Measurements from ENCODE around the gene RELL1.
"Not testable (repeated sequence)": the region's sequence is repeated elsewhere in the genome, so short reads cannot be mapped to it uniquely, and the experiment has no call there.

The RELL1 gene

GRCh38 chr4:37682701-37683401 lies 3.3 kb downstream of the RELL1 start:
- no peak overlapping the region for H3K4me3 ChIP-seq (ENCODE audit: insufficient read depth, low read depth, low read length, poor library complexity, severe bottlenecking)
- H3K4me1 ChIP-seq (ENCODE audit: control insufficient read depth, insufficient read depth, low read length, poor library complexity, severe bottlenecking), result peaks cover 19% of the 10 kb centered on the region
- no peaks in the 10 kb centered on the region for H3K9me3 ChIP-seq (ENCODE audit: control insufficient read depth, low read length)
- H3K27me3 ChIP-seq (replicated peaks; ENCODE audit: control insufficient read depth, insufficient read depth, low read length, poor library complexity, severe bottlenecking), result no peaks in the 10 kb centered on the region
- DNase-seq, result no peak
- H3K36me3 ChIP-seq (ENCODE audit: control insufficient read depth, insufficient read depth, low read length), result no peaks in the 10 kb centered on the region
- no peak overlapping the region for H3K27ac ChIP-seq (ENCODE audit: insufficient read depth, low read length, poor library complexity, severe bottlenecking)

- peaks cover 23% of the 10 kb centered on the region for H3K4me1 ChIP-seq (ENCODE audit: control insufficient read depth, insufficient read depth, low read length, poor library complexity, severe bottlenecking)
Measured at GRCh38 chr4:37680089-37680488, 6.1 kb downstream of the RELL1 start.

GRCh38 chr4:37679301-37679700 lies 6.9 kb downstream of the RELL1 start:
- H3K27me3 ChIP-seq (replicated peaks; ENCODE audit: control insufficient read depth, insufficient read depth, low read length, poor library complexity, severe bottlenecking), result no peaks in the 10 kb centered on the region
- DNase-seq, result no peak
- peaks cover 19% of the 10 kb centered on the region for H3K4me1 ChIP-seq (ENCODE audit: control insufficient read depth, insufficient read depth, low read length, poor library complexity, severe bottlenecking)
- H3K36me3 ChIP-seq (ENCODE audit: control insufficient read depth, insufficient read depth, low read length), result no peaks in the 10 kb centered on the region
- no peak overlapping the region for H3K27ac ChIP-seq (ENCODE audit: insufficient read depth, low read length, poor library complexity, severe bottlenecking)
- no peak overlapping the region for H3K4me3 ChIP-seq (ENCODE audit: insufficient read depth, low read depth, low read length, poor library complexity, severe bottlenecking)
- H3K9me3 ChIP-seq (ENCODE audit: control insufficient read depth, low read length), result no peaks in the 10 kb centered on the region

More at GRCh38 chr4:37680089-37680488, 6.1 kb downstream of the RELL1 start:
- Histone ChIP-seq H3K4me3 (ENCODE audit: insufficient read depth, low read depth, low read length, poor library complexity, severe bottlenecking) (no peak overlapping the region), H3K27me3 (replicated peaks; ENCODE audit: control insufficient read depth, insufficient read depth, low read length, poor library complexity, severe bottlenecking) (no peaks in the 10 kb centered on the region), H3K36me3 (ENCODE audit: control insufficient read depth, insufficient read depth, low read length) (no peaks in the 10 kb centered on the region), H3K9me3 (ENCODE audit: control insufficient read depth, low read length) (no peaks in the 10 kb centered on the region), H3K27ac (ENCODE audit: insufficient read depth, low read length, poor library complexity, severe bottlenecking) (no peak overlapping the region)
- no peak for DNase-seq

- peaks cover 19% of the 10 kb centered on the region for H3K4me1 ChIP-seq (ENCODE audit: control insufficient read depth, insufficient read depth, low read length, poor library complexity, severe bottlenecking)
- no peak for DNase-seq
- no peaks in the 10 kb centered on the region for H3K9me3 ChIP-seq (ENCODE audit: control insufficient read depth, low read length)
- H3K27me3 ChIP-seq (replicated peaks; ENCODE audit: control insufficient read depth, insufficient read depth, low read length, poor library complexity, severe bottlenecking), result no peaks in the 10 kb centered on the region
- H3K27ac ChIP-seq (ENCODE audit: insufficient read depth, low read length, poor library complexity, severe bottlenecking), result no peak overlapping the region
- H3K36me3 ChIP-seq (ENCODE audit: control insufficient read depth, insufficient read depth, low read length), result no peaks in the 10 kb centered on the region
- H3K4me3 ChIP-seq (ENCODE audit: insufficient read depth, low read depth, low read length, poor library complexity, severe bottlenecking), result no peak overlapping the region
Measured at GRCh38 chr4:37678624-37679023, 7.6 kb downstream of the RELL1 start.

GRCh38 chr4:37675587-37676290 lies 10.4 kb downstream of the RELL1 start:
- Histone ChIP-seq H3K9me3 (ENCODE audit: control insufficient read depth, low read length) (no peaks in the 10 kb centered on the region), H3K27ac (ENCODE audit: insufficient read depth, low read length, poor library complexity, severe bottlenecking) (no peak overlapping the region), H3K4me1 (ENCODE audit: control insufficient read depth, insufficient read depth, low read length, poor library complexity, severe bottlenecking) (peaks cover 9% of the 10 kb centered on the region), H3K4me3 (ENCODE audit: insufficient read depth, low read depth, low read length, poor library complexity, severe bottlenecking) (peak overlapping the region; percentile 15), H3K27me3 (replicated peaks; ENCODE audit: control insufficient read depth, insufficient read depth, low read length, poor library complexity, severe bottlenecking) (no peaks in the 10 kb centered on the region), H3K36me3 (ENCODE audit: control insufficient read depth, insufficient read depth, low read length) (no peaks in the 10 kb centered on the region)
- DNase-seq, result no peak

GRCh38 chr4:37674439-37674838 lies 11.7 kb downstream of the RELL1 start:
- Histone ChIP-seq H3K4me1 (ENCODE audit: control insufficient read depth, insufficient read depth, low read length, poor library complexity, severe bottlenecking) (peaks cover 9% of the 10 kb centered on the region), H3K4me3 (ENCODE audit: insufficient read depth, low read depth, low read length, poor library complexity, severe bottlenecking) (no peak overlapping the region), H3K36me3 (ENCODE audit: control insufficient read depth, insufficient read depth, low read length) (no peaks in the 10 kb centered on the region), H3K27ac (ENCODE audit: insufficient read depth, low read length, poor library complexity, severe bottlenecking) (no peak overlapping the region), H3K9me3 (ENCODE audit: control insufficient read depth, low read length) (no peaks in the 10 kb centered on the region), H3K27me3 (replicated peaks; ENCODE audit: control insufficient read depth, insufficient read depth, low read length, poor library complexity, severe bottlenecking) (no peaks in the 10 kb centered on the region)
- DNase-seq, result no peak

GRCh38 chr4:37673538-37674192 lies 12.5 kb downstream of the RELL1 start:
- no peak for DNase-seq
- H3K27ac ChIP-seq (ENCODE audit: insufficient read depth, low read length, poor library complexity, severe bottlenecking), result no peak overlapping the region

GRCh38 chr4:37671072-37671471 lies 15.1 kb downstream of the RELL1 start:
- DNase-seq, result no peak
- H3K27ac ChIP-seq (ENCODE audit: insufficient read depth, low read length, poor library complexity, severe bottlenecking), result no peak overlapping the region
- H3K36me3 ChIP-seq (ENCODE audit: control insufficient read depth, insufficient read depth, low read length), result no peaks in the 10 kb centered on the region
- no peak overlapping the region for H3K4me3 ChIP-seq (ENCODE audit: insufficient read depth, low read depth, low read length, poor library complexity, severe bottlenecking)
- no peaks in the 10 kb centered on the region for H3K9me3 ChIP-seq (ENCODE audit: control insufficient read depth, low read length)
- H3K4me1 ChIP-seq (ENCODE audit: control insufficient read depth, insufficient read depth, low read length, poor library complexity, severe bottlenecking), result peaks cover 7% of the 10 kb centered on the region
- H3K27me3 ChIP-seq (replicated peaks; ENCODE audit: control insufficient read depth, insufficient read depth, low read length, poor library complexity, severe bottlenecking), result no peaks in the 10 kb centered on the region

More at GRCh38 chr4:37673538-37674192, 12.5 kb downstream of the RELL1 start:
- H3K4me1 ChIP-seq (ENCODE audit: control insufficient read depth, insufficient read depth, low read length, poor library complexity, severe bottlenecking), result peaks cover 9% of the 10 kb centered on the region
- H3K4me3 ChIP-seq (ENCODE audit: insufficient read depth, low read depth, low read length, poor library complexity, severe bottlenecking), result no peak overlapping the region
- H3K9me3 ChIP-seq (ENCODE audit: control insufficient read depth, low read length), result no peaks in the 10 kb centered on the region
- no peaks in the 10 kb centered on the region for H3K36me3 ChIP-seq (ENCODE audit: control insufficient read depth, insufficient read depth, low read length)
- no peaks in the 10 kb centered on the region for H3K27me3 ChIP-seq (replicated peaks; ENCODE audit: control insufficient read depth, insufficient read depth, low read length, poor library complexity, severe bottlenecking)

- Histone ChIP-seq H3K27ac (ENCODE audit: insufficient read depth, low read length, poor library complexity, severe bottlenecking) (no peak overlapping the region), H3K4me3 (ENCODE audit: insufficient read depth, low read depth, low read length, poor library complexity, severe bottlenecking) (no peak overlapping the region), H3K27me3 (replicated peaks; ENCODE audit: control insufficient read depth, insufficient read depth, low read length, poor library complexity, severe bottlenecking) (no peaks in the 10 kb centered on the region), H3K9me3 (ENCODE audit: control insufficient read depth, low read length) (no peaks in the 10 kb centered on the region), H3K4me1 (ENCODE audit: control insufficient read depth, insufficient read depth, low read length, poor library complexity, severe bottlenecking) (peaks cover 3% of the 10 kb centered on the region), H3K36me3 (ENCODE audit: control insufficient read depth, insufficient read depth, low read length) (no peaks in the 10 kb centered on the region)
- DNase-seq, result no peak
Measured at GRCh38 chr4:37670249-37670648, 15.9 kb downstream of the RELL1 start.

- H3K36me3 ChIP-seq (ENCODE audit: control insufficient read depth, insufficient read depth, low read length); DNase-seq; H3K27me3 ChIP-seq (replicated peaks; ENCODE audit: control insufficient read depth, insufficient read depth, low read length, poor library complexity, severe bottlenecking); H3K4me3 ChIP-seq (ENCODE audit: insufficient read depth, low read depth, low read length, poor library complexity, severe bottlenecking); H3K4me1 ChIP-seq (ENCODE audit: control insufficient read depth, insufficient read depth, low read length, poor library complexity, severe bottlenecking); H3K27ac ChIP-seq (ENCODE audit: insufficient read depth, low read length, poor library complexity, severe bottlenecking); H3K9me3 ChIP-seq (ENCODE audit: control insufficient read depth, low read length): not testable (repeated sequence)
Measured at GRCh38 chr4:37669124-37669523, 17.1 kb downstream of the RELL1 start.
